Measurements from ENCODE around the gene MMP27. TPM values are rescaled to one million over a fixed set of nuclear protein-coding genes. Genes with fewer than 3 reads are reported as not detected.

The MMP27 gene
- total and polyA plus RNA-seq, 9 donors = 0.09 to 0.77 TPM; not detected in 7

- Histone ChIP-seq H3K9me3 (replicated peaks; ENCODE audit: control insufficient read depth, low read depth, low read length) (no peaks in the 10 kb centered on the region), H3K27me3 (ENCODE audit: control insufficient read depth, insufficient read depth, low read length) (no peaks in the 10 kb centered on the region), H3K27ac (ENCODE audit: low read length) (no peak overlapping the region), H3K36me3 (ENCODE audit: control insufficient read depth, insufficient read depth, low read length) (no peaks in the 10 kb centered on the region), H3K4me3 (ENCODE audit: low read length) (no peak overlapping the region), H3K4me1 (ENCODE audit: control insufficient read depth, insufficient read depth, low read length) (no peaks in the 10 kb centered on the region)
- peak; percentile 26 for DNase-seq
- WGBS (ENCODE audit: insufficient coverage) = no CpG with 5 or more reads among the region's 2 CpGs
Observed at GRCh38 chr11:102727890-102728289, 22.3 kb upstream of the MMP27 start.

GRCh38 chr11:102724904-102725500, 19.4 kb upstream of the MMP27 start, which contains the start of gene MMP8:
TSS of gene MMP8 (minus strand) at chr11:102724954. CDS start at chr11:102724855, 99 bp downstream.
- Histone ChIP-seq H3K36me3 (ENCODE audit: control insufficient read depth, insufficient read depth, low read length) (no peaks in the 10 kb centered on the region), H3K4me3 (ENCODE audit: low read length) (no peak within 1 kb of the TSS), H3K27ac (ENCODE audit: low read length) (no peak within 1 kb of the TSS), H3K4me1 (ENCODE audit: control insufficient read depth, insufficient read depth, low read length) (no peaks in the 10 kb centered on the region), H3K27me3 (ENCODE audit: control insufficient read depth, insufficient read depth, low read length) (no peaks in the 10 kb centered on the region), H3K9me3 (replicated peaks; ENCODE audit: control insufficient read depth, low read depth, low read length) (no peaks in the 10 kb centered on the region)
- WGBS (ENCODE audit: insufficient coverage) = 33% methylated on average over 2 of the region's 2 CpGs
- no peak for DNase-seq

- Histone ChIP-seq H3K9me3 (replicated peaks; ENCODE audit: control insufficient read depth, low read depth, low read length) (no peaks in the 10 kb centered on the region), H3K4me1 (ENCODE audit: control insufficient read depth, insufficient read depth, low read length) (no peaks in the 10 kb centered on the region), H3K36me3 (ENCODE audit: control insufficient read depth, insufficient read depth, low read length) (no peaks in the 10 kb centered on the region), H3K27ac (ENCODE audit: low read length) (no peak overlapping the region), H3K27me3 (ENCODE audit: control insufficient read depth, insufficient read depth, low read length) (no peaks in the 10 kb centered on the region), H3K4me3 (ENCODE audit: low read length) (no peak overlapping the region)
- no peak for DNase-seq
Observed at GRCh38 chr11:102722821-102723220, 17.3 kb upstream of the MMP27 start.

GRCh38 chr11:102719620-102720277, 14.2 kb upstream of the MMP27 start:
- H3K36me3 ChIP-seq (ENCODE audit: control insufficient read depth, insufficient read depth, low read length) = no peaks in the 10 kb centered on the region
- H3K27ac ChIP-seq (ENCODE audit: low read length) = no peak overlapping the region
- H3K4me1 ChIP-seq (ENCODE audit: control insufficient read depth, insufficient read depth, low read length) = no peaks in the 10 kb centered on the region
- WGBS (ENCODE audit: insufficient coverage) = 56% methylated on average over 3 of the region's 4 CpGs
- H3K4me3 ChIP-seq (ENCODE audit: low read length) = no peak overlapping the region
- H3K9me3 ChIP-seq (replicated peaks; ENCODE audit: control insufficient read depth, low read depth, low read length) = no peaks in the 10 kb centered on the region
- no peak for DNase-seq
- no peaks in the 10 kb centered on the region for H3K27me3 ChIP-seq (ENCODE audit: control insufficient read depth, insufficient read depth, low read length)

- H3K36me3 ChIP-seq (ENCODE audit: control insufficient read depth, insufficient read depth, low read length) = no peaks in the 10 kb centered on the region
- no peak for DNase-seq
- H3K4me3 ChIP-seq (ENCODE audit: low read length) = no peak overlapping the region
- H3K27ac ChIP-seq (ENCODE audit: low read length) = no peak overlapping the region
- H3K27me3 ChIP-seq (ENCODE audit: control insufficient read depth, insufficient read depth, low read length) = no peaks in the 10 kb centered on the region
- no peaks in the 10 kb centered on the region for H3K9me3 ChIP-seq (replicated peaks; ENCODE audit: control insufficient read depth, low read depth, low read length)
- H3K4me1 ChIP-seq (ENCODE audit: control insufficient read depth, insufficient read depth, low read length) = no peaks in the 10 kb centered on the region
Observed at GRCh38 chr11:102717280-102717679, 11.7 kb upstream of the MMP27 start.

GRCh38 chr11:102716527-102716926, 11.0 kb upstream of the MMP27 start:
- Histone ChIP-seq H3K36me3 (ENCODE audit: control insufficient read depth, insufficient read depth, low read length) (no peaks in the 10 kb centered on the region), H3K4me3 (ENCODE audit: low read length) (no peak overlapping the region), H3K27ac (ENCODE audit: low read length) (no peak overlapping the region), H3K27me3 (ENCODE audit: control insufficient read depth, insufficient read depth, low read length) (no peaks in the 10 kb centered on the region), H3K4me1 (ENCODE audit: control insufficient read depth, insufficient read depth, low read length) (no peaks in the 10 kb centered on the region), H3K9me3 (replicated peaks; ENCODE audit: control insufficient read depth, low read depth, low read length) (no peaks in the 10 kb centered on the region)
- no peak for DNase-seq
- no CpG with 5 or more reads among the region's 1 CpG for WGBS (ENCODE audit: insufficient coverage)

- DNase-seq = no peak
- Histone ChIP-seq H3K9me3 (replicated peaks; ENCODE audit: control insufficient read depth, low read depth, low read length) (no peaks in the 10 kb centered on the region), H3K27ac (ENCODE audit: low read length) (no peak overlapping the region), H3K4me3 (ENCODE audit: low read length) (no peak overlapping the region), H3K27me3 (ENCODE audit: control insufficient read depth, insufficient read depth, low read length) (no peaks in the 10 kb centered on the region), H3K4me1 (ENCODE audit: control insufficient read depth, insufficient read depth, low read length) (no peaks in the 10 kb centered on the region), H3K36me3 (ENCODE audit: control insufficient read depth, insufficient read depth, low read length) (no peaks in the 10 kb centered on the region)
- 59% methylated on average over 3 of the region's 3 CpGs for WGBS (ENCODE audit: insufficient coverage)
Observed at GRCh38 chr11:102712137-102712536, 6.6 kb upstream of the MMP27 start.

GRCh38 chr11:102709201-102709945, 3.8 kb upstream of the MMP27 start:
- H3K27me3 ChIP-seq (ENCODE audit: control insufficient read depth, insufficient read depth, low read length) = no peaks in the 10 kb centered on the region
- no peak overlapping the region for H3K27ac ChIP-seq (ENCODE audit: low read length)
- H3K9me3 ChIP-seq (replicated peaks; ENCODE audit: control insufficient read depth, low read depth, low read length) = no peaks in the 10 kb centered on the region
- no peak for DNase-seq
- no peak overlapping the region for H3K4me3 ChIP-seq (ENCODE audit: low read length)
- no peaks in the 10 kb centered on the region for H3K36me3 ChIP-seq (ENCODE audit: control insufficient read depth, insufficient read depth, low read length)
- H3K4me1 ChIP-seq (ENCODE audit: control insufficient read depth, insufficient read depth, low read length) = no peaks in the 10 kb centered on the region
- 86% methylated on average over 1 of the region's 2 CpGs for WGBS (ENCODE audit: insufficient coverage)

- H3K27me3 ChIP-seq (ENCODE audit: control insufficient read depth, insufficient read depth, low read length) = no peaks in the 10 kb centered on the region
- H3K27ac ChIP-seq (ENCODE audit: low read length) = no peak overlapping the region
- no peaks in the 10 kb centered on the region for H3K9me3 ChIP-seq (replicated peaks; ENCODE audit: control insufficient read depth, low read depth, low read length)
- no peaks in the 10 kb centered on the region for H3K4me1 ChIP-seq (ENCODE audit: control insufficient read depth, insufficient read depth, low read length)
- H3K4me3 ChIP-seq (ENCODE audit: low read length) = no peak overlapping the region
- WGBS (ENCODE audit: insufficient coverage) = 100% methylated on average over 1 of the region's 4 CpGs
- H3K36me3 ChIP-seq (ENCODE audit: control insufficient read depth, insufficient read depth, low read length) = no peaks in the 10 kb centered on the region
- DNase-seq = no peak
Observed at GRCh38 chr11:102708654-102709053, 3.1 kb upstream of the MMP27 start.

- Histone ChIP-seq H3K36me3 (ENCODE audit: control insufficient read depth, insufficient read depth, low read length) (no peaks in the 10 kb centered on the region), H3K9me3 (replicated peaks; ENCODE audit: control insufficient read depth, low read depth, low read length) (no peaks in the 10 kb centered on the region), H3K27me3 (ENCODE audit: control insufficient read depth, insufficient read depth, low read length) (no peaks in the 10 kb centered on the region), H3K4me3 (ENCODE audit: low read length) (no peak overlapping the region), H3K27ac (ENCODE audit: low read length) (no peak overlapping the region), H3K4me1 (ENCODE audit: control insufficient read depth, insufficient read depth, low read length) (no peaks in the 10 kb centered on the region)
- no CpG with 5 or more reads among the region's 3 CpGs for WGBS (ENCODE audit: insufficient coverage)
- no peak for DNase-seq
Observed at GRCh38 chr11:102704841-102705240, 728 bp downstream of the MMP27 start.
